NCI-H748 (cell line): ENCODE results near the gene FAM216B.
A peak's percentile ranks its signal among the peaks of the same experiment; 100 is the strongest.
"Not testable (repeated sequence)": the region's sequence is repeated elsewhere in the genome, so short reads cannot be mapped to it uniquely, and the experiment has no call there.

Experiments
- DNase-seq: peaks from one replicate; lab custom pipeline; 2025; ENCODE audit not compliant: unreplicated experiment; lab: John Stamatoyannopoulos, UW

FAM216B gene

GRCh38 chr13:42777467-42777866, 3.9 kb upstream of the FAM216B start:
- DNase-seq = no peak

DNA sequence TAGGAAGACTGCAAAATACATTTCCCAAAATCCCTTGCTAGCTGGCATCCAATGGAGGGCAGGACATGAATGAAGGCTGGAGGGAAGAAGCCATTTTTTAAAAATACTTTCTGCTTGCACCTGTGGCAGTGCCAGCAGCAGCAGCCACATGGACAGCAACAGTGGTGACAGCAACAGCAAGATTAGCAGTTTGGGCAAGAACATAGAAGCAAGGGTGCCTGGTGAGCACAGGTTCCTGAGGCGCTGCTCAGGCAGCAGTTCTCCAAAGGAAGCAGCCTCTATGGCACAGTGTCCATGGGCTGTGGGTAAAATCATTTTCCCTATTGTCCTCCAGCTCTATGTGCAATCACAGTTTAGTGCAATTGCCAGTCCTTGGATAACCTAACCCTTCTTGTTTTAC, 1.3 kb upstream of the FAM216B start:
- DNase-seq = no peak

DNA sequence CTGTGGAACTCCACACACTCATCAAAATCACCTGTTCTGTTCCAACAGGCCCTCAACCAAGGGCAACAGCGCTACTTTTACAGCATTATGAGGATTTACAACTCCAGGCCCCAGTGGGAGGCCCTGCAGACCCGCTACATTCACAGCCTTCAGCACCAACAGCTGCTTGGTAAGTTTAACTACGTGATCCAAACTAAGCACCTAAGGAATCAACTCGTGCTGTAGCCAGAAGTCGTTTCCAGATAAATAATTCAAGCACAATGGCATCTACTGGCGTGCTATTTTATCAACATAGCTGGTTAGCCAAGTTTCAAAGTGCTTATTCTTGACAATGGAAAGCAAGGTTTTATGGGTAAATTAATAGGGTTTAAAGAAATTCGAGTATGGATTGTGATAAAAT, 5.3 kb downstream of the FAM216B start:
- DNase-seq = peak; percentile 63

GRCh38 chr13:42788601-42789000, 7.2 kb downstream of the FAM216B start:
- no peak for DNase-seq

GRCh38 chr13:42792154-42792553, 10.8 kb downstream of the FAM216B start:
- no peak for DNase-seq

GRCh38 chr13:42794577-42795275, 13.3 kb downstream of the FAM216B start:
- DNase-seq = no peak

DNA sequence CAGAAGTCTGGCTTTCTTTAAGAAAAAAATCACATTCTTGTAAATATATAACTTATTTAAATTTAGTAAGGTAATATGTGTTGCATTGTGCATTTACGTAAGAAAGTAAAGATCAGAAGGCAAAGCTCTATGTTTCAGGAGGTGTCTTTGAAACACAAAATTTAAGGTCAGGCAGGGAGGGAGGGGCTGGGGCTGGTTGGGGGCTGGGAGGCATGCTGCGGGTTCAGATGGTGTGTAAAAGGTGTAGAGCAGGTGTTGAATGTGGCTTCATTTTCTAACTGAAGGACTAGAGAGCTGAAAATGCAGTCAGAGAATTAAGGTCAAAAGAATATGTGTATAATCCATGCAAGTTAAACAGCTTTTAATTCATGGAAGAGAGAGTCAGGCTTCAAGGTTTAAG, 14.3 kb downstream of the FAM216B start:
- no peak for DNase-seq

- no peak for DNase-seq
Measured at GRCh38 chr13:42796747-42797356, 15.5 kb downstream of the FAM216B start.

DNA sequence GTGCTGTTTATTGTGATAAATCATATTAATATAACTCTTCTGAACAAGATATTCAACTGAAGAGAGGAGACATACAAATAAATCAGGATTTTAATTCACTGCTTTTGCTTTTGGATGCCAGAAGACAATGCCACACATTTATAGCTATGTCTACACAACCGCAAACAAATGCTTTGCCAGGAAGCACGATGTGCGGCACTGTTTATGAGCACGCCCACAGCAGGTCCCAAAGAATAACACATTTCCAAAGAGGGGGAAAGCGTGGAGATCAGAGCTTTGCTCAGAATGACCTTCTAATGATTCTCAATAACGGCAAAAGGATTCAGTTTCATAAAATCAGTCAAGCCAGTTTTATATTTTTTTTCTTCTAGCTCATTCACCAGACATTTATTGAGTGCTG, 16.7 kb downstream of the FAM216B start:
- DNase-seq = peak; percentile 34

GRCh38 chr13:42800109-42800643, 18.8 kb downstream of the FAM216B start:
- peak; percentile 29 for DNase-seq

DNA sequence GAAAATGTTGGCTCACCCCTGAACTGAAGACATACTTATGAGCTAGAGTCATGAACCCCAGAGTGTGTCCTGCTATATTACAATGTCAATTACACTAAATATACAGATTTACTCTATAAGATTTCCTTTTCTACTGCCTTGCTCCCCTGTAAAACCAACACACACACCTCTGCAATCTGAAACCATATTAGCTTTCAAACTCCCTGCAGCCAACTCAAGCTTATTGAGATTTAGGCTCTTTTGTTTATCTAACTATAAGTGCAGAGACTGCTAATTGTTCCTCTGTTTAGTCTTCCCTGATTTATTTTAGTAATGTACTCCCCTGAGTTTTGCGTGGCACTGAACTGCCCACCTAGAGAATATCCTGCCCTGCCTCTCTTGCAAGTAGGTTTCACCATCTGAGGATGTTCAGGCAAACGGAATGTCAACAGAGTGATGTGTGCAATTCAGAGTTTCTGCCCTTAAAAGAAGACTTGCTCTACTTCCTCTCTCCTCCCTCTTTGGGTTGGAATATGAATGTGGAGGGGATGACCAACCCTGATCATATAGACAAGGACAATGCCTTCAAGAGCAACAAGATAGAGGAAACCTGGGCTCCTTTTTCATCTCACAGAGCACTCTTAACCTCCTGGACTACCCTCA, 22.3 kb downstream of the FAM216B start:
- DNase-seq = peak; percentile 36

DNA sequence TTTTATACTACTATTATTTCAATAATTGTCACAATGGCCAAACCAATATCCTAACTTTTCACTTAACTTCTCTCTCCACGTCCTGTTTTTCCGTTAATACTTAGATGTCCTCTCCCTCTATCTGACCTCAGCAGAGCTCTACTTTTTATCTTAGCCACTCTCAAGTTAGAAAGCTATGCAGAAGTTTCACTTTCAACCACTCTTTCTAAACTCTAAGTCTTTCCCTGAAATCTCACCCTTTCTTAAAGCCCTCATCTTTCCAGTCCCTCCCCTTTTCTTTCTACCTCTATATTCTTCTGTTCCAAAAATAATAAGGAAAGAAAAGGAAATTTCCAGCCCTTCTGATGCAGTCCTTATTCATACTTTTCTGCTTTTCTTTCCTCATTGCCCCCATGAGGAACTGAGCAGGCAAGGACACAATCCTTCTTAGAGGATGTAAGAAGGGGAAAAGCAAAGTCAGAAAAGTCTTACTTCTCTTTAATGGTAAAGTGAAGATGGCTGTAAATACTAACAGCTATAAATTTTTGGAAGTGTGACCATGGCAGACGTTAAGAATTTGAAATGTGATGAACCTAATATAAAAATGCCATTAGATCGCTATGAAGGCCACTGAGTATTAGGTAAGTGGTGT, 23.0 kb downstream of the FAM216B start:
- DNase-seq = no peak

DNA sequence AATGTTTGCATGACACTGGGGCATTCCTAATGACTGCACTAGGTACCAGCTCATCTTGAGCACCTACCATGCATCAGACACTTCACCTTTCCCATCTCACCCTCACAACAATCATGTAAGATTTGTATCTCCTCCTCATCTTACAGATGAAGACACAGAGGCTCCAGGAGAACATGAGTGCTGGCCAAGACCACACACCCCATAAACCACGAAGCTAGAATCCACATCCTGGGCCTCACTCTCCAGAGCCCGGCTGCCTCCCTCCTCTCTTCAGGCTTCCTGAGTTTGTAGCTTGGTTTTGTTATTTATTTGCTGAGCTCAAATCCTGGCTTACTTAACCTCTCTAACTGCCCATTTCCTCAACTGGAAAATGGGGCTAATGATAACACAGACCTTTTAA, 25.9 kb downstream of the FAM216B start:
- DNase-seq = peak; percentile 57

DNA sequence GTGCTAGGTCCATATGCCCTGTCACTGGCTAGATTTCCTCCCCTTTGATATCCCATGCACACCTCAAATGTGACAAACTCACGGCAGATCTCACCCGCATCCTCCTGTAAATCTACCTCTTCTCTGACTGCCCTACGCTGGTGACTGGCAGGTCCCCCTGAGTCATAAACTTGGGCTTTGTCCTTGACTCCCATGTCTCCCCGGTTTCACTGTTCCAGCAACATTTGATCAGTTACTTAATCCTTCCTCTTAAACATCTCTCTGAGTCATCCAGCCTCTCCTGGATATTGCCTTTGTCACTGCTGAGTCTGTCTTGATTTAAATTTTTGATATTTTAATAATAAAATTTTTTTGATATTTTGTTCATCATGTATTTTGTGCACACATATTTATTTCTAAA, 26.5 kb downstream of the FAM216B start:
- no peak for DNase-seq

GRCh38 chr13:42808341-42808940, 27.1 kb downstream of the FAM216B start:
- DNase-seq = no peak

DNA sequence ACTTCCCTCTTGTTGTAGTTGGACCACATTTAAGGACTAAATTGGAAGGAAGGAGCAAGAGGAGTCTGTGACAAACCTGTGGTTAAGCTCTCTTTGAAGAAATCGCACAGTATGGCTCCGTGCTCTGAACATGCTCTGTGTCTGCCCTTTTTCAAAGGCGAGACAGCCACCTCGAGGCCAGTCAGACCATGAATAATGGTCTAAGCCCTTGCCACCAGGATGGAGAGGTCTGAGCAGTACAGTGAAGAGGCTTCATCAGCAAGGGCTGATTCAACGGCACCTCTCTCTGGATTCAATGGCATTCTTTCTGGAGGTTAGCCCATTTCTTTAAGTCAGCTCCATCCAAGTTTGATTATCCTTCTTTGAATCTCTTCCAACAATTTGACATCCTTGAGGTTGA, 30.9 kb downstream of the FAM216B start:
- DNase-seq = peak; percentile 42

DNA sequence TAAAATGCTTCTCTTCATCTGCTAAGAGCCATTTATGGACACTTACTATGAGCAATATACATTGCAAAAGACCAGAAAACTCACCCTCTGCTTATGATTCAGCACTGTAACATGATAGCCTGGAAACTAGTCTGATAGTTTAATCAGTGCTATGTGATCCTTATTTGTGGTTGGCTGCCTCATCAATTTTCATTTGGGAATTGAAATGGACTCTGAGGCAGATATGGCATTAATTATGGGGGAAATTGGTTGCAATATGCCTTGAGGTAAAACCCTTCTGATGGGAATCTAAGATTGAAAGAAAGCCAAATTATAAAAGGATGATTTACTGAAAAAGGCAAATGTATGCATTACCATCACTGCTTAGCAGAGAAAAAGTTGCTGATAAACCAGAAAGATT, 33.5 kb downstream of the FAM216B start:
- peak; percentile 52 for DNase-seq

DNA sequence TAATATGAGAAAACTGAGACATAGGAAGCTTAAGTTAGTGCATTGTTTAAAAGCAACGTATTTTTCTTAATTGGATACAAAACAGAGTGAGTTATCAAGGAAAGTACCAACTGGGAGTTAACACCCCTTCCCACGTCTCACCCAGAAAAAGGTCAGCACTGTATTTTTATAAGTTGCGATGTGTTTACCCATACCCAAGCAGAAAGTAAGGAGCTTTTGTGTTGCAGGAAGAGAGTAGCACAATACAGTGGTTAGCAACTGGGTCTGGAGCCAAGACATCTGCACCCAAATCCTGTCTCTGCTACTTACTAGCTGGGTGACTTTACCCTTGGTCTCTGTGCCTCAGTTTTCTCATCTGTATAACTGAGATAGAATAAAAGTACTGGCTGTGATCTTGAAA, 34.3 kb downstream of the FAM216B start:
- DNase-seq = no peak

DNA sequence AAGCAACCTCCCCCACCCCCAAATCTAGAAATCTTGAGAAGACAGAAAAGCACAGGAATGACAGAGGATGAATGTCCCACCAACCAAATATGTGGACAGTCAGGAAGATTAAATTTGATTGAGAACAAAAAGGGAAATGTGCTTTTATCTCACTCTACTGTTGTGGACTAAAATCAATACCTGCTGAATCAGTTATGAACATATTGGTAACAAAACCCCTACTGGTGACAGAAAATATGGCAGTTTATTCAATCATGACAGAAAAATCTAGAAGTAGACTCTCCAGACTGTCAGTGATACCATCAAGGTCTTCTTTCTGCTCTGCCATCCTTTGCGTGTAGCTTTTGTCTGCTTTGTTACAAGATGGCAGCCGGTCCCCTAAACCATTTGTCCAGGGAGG, 35.2 kb downstream of the FAM216B start:
- DNase-seq = no peak

GRCh38 chr13:42819687-42820086, 38.3 kb downstream of the FAM216B start:
- not testable (repeated sequence) for DNase-seq

GRCh38 chr13:42820451-42820850, 39.1 kb downstream of the FAM216B start:
- DNase-seq = no peak
